Parathyroid adenoma (tissue), 2 donors: ENCODE data around the gene LHFPL3.

Experiments
- H2AFZ ChIP-seq: fragments of 300-600 bp; sonication (generic); one replicate; pipeline ENCODE4 v1.7.0; 2017; ENCODE audit warnings: antibody characterized with exemption, mild to moderate bottlenecking
- H3K27ac ChIP-seq: fragments of 300-600 bp; sonication (generic); one replicate; pipeline ENCODE4 v1.7.0; 2017
- H3K27me3 ChIP-seq: fragments of 300-600 bp; sonication (generic); one replicate; pipeline ENCODE4 v1.7.0; 2017; ENCODE audit warnings: low read length; ENCODE audit not compliant: control insufficient read depth, insufficient read depth
- H3K36me3 ChIP-seq: fragments of 300-600 bp; sonication (generic); one replicate; pipeline ENCODE4 v1.7.0; 2017; ENCODE audit warnings: low read length; ENCODE audit not compliant: control insufficient read depth, insufficient read depth
- H3K4me1 ChIP-seq: fragments of 300-600 bp; sonication (generic); one replicate; pipeline ENCODE4 v1.7.0; 2017; ENCODE audit warnings: control low read depth
- H3K4me2 ChIP-seq: fragments of 300-600 bp; sonication (generic); one replicate; pipeline ENCODE4 v1.7.0; 2017; ENCODE audit warnings: low read length
- H3K4me3 ChIP-seq: fragments of 300-600 bp; sonication (generic); one replicate; pipeline ENCODE4 v1.7.0; 2017; ENCODE audit warnings: low read depth, low read length
- H3K79me2 ChIP-seq: fragments of 300-600 bp; sonication (generic); one replicate; pipeline ENCODE4 v1.7.0; 2017; ENCODE audit warnings: control low read depth
- H3K9ac ChIP-seq: fragments of 300-600 bp; sonication (generic); one replicate; pipeline ENCODE4 v1.7.0; 2017; ENCODE audit warnings: mild to moderate bottlenecking
- H3K9me3 ChIP-seq: fragments of 300-600 bp; sonication (generic); one replicate; pipeline ENCODE4 v1.7.0; 2017; ENCODE audit warnings: low read length; ENCODE audit not compliant: control insufficient read depth
- TF ChIP-seq, protein P1 (sequence below): fragments of 300-600 bp; sonication (generic); IDR thresholded peaks from one replicate; pipeline ENCODE4 v1.7.0; 2017; ENCODE audit warnings: antibody characterized with exemption, mild to moderate bottlenecking
- donor health status: primary hyperparathyroidism.

Gene LHFPL3

DNA sequence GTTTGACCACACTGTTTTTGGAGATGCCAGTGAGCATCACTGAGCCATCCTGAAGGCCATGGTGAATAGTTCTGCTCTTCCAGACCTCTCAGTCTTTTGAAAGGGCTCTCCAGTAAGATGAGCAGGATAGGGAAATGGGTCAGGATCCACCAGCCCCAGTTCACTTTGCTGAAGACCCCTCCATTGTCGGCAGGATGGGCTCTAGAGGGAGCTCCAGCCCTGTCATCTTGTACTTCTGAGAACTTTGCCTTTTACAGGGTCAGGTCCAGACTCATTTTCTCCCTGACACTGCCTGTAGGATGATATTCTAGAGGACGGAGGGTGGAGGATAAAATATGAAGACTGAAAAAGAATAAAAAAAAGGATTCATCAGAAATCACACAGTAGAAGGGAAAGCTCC, 13.1 kb downstream of the LHFPL3 start:
- H2AFZ ChIP-seq, result no peak overlapping the region
- no peaks in the 10 kb centered on the region for H3K79me2 ChIP-seq
- H3K27ac ChIP-seq, result no peak overlapping the region
- no peak overlapping the region for H3K4me3 ChIP-seq
- no peaks in the 10 kb centered on the region for H3K4me1 ChIP-seq
- no peak overlapping the region for H3K9ac ChIP-seq
- H3K9me3 ChIP-seq, result no peaks in the 10 kb centered on the region
- H3K36me3 ChIP-seq, result no peaks in the 10 kb centered on the region
- H3K27me3 ChIP-seq, result no peaks in the 10 kb centered on the region
- TF ChIP-seq, protein P1, sequence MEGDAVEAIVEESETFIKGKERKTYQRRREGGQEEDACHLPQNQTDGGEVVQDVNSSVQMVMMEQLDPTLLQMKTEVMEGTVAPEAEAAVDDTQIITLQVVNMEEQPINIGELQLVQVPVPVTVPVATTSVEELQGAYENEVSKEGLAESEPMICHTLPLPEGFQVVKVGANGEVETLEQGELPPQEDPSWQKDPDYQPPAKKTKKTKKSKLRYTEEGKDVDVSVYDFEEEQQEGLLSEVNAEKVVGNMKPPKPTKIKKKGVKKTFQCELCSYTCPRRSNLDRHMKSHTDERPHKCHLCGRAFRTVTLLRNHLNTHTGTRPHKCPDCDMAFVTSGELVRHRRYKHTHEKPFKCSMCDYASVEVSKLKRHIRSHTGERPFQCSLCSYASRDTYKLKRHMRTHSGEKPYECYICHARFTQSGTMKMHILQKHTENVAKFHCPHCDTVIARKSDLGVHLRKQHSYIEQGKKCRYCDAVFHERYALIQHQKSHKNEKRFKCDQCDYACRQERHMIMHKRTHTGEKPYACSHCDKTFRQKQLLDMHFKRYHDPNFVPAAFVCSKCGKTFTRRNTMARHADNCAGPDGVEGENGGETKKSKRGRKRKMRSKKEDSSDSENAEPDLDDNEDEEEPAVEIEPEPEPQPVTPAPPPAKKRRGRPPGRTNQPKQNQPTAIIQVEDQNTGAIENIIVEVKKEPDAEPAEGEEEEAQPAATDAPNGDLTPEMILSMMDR, result no peak
- no peak overlapping the region for H3K4me2 ChIP-seq

DNA sequence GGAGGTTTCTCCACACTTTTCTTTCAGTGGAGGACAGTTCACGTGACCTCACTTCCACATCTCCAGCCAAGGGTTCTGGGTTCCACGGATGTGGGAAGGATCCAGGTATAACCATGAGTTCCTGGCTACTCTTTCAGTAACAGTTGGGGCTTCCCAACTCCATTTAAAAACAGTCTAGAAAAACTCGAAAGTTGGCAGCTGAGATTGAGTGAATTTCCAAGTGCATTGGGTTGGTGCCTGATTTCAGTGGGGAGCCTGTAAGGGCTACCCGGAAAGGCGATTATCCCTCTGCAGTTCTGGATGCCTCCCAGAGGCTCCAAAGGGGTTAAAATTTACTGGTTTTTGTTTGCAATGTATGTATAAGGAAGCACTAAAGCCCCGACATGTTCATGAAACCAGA, 24.3 kb downstream of the LHFPL3 start:
- no peak overlapping the region for H3K4me2 ChIP-seq
- TF ChIP-seq, protein P1, result no peak

DNA sequence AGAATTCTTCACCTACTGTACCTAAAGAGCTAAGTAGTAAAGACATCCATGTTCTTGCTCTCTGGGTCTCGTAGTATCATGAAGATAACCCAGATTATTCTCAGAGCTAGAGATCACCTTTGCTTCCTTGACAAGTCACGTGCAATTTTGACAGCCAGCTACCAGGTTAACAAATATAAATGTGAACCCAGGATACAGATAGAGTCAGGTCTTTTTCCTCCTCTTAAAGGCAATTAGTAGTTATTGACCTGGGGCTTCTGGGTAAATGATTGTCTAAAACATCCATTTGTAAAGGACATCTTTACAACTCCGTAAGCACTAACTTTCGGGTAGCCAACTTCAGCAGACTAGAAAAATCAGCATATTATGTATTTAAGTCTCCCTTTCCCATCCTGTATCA, 28.8 kb downstream of the LHFPL3 start:
- Histone ChIP-seq H3K4me1 (no peaks in the 10 kb centered on the region), H3K36me3 (no peaks in the 10 kb centered on the region), H3K4me3 (no peak overlapping the region), H3K9me3 (no peaks in the 10 kb centered on the region), H3K79me2 (no peaks in the 10 kb centered on the region), H3K27ac (no peak overlapping the region), H2AFZ (no peak overlapping the region), H3K4me2 (no peak overlapping the region), H3K27me3 (no peaks in the 10 kb centered on the region), H3K9ac (no peak overlapping the region)
- TF ChIP-seq, protein P1, result no peak

More for the DNA sequence above, 24.3 kb downstream of the LHFPL3 start:
- Histone ChIP-seq H3K9me3 (no peaks in the 10 kb centered on the region), H3K27me3 (no peaks in the 10 kb centered on the region), H2AFZ (no peak overlapping the region), H3K79me2 (no peaks in the 10 kb centered on the region), H3K36me3 (no peaks in the 10 kb centered on the region), H3K4me3 (no peak overlapping the region), H3K27ac (no peak overlapping the region), H3K9ac (no peak overlapping the region), H3K4me1 (no peaks in the 10 kb centered on the region)

DNA sequence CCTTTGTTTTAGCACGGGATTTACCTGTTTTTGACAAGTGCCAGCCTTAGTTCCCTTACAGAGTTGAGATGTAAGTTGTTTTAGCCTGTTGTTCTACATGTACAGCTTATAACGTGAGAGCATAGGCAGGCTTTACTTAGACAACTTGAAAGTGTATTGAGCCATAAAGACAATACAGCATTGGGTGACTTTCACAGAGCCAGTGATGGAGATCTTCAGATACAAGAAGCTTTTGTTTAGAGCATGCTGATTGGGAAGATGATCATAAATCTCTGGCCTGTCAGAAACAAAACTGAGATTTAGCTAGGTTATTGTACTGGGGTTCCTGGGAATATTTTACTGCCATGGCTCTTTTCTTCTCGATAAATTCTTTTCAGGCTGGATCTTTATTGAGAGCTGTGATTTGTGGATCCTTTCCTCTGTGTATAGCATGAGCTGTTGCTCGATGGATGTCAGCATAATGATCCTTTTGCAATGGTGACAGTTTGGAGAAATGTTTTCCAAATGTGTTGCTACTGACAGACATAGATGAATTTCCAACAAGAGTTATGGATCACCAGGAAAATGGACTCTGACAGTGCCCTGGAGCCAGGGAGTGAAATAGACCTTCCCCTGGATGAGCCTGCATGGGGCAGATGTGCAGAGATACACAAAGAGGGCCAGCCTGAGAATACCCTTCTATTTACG, 30.2 kb downstream of the LHFPL3 start:
- no peaks in the 10 kb centered on the region for H3K9me3 ChIP-seq
- H3K79me2 ChIP-seq, result no peaks in the 10 kb centered on the region
- H3K27me3 ChIP-seq, result no peaks in the 10 kb centered on the region
- no peak overlapping the region for H3K4me3 ChIP-seq
- H3K4me2 ChIP-seq, result no peak overlapping the region
- H3K36me3 ChIP-seq, result no peaks in the 10 kb centered on the region
- no peak overlapping the region for H3K9ac ChIP-seq
- no peak overlapping the region for H3K27ac ChIP-seq
- no peaks in the 10 kb centered on the region for H3K4me1 ChIP-seq
- H2AFZ ChIP-seq, result no peak overlapping the region
- TF ChIP-seq, protein P1, result no peak

DNA sequence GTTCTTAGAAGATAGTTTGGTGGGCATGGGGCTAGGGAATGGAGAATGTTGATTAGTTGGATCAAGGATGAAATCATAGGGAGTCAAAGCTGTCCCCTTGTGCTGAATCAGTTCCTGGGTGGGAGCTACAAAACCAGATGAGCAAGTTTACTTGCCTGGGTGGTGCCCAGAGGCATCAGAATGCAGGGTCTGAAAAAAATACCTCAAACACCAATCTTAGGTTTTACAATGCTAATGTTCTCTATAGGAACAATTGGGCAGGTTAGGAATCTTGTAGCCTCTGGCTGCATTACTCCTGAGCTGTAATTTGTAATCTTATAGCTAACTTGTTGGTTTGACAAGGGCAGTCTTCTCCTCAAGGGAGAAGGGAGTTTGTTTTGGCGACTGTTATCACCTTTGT, 34.4 kb downstream of the LHFPL3 start:
- no peak overlapping the region for H3K9ac ChIP-seq
- TF ChIP-seq, protein P1, result no peak
- H3K9me3 ChIP-seq, result no peaks in the 10 kb centered on the region
- H2AFZ ChIP-seq, result no peak overlapping the region
- H3K27ac ChIP-seq, result no peak overlapping the region
- no peaks in the 10 kb centered on the region for H3K4me1 ChIP-seq
- no peak overlapping the region for H3K4me3 ChIP-seq
- no peaks in the 10 kb centered on the region for H3K27me3 ChIP-seq
- no peaks in the 10 kb centered on the region for H3K79me2 ChIP-seq
- no peaks in the 10 kb centered on the region for H3K36me3 ChIP-seq
- H3K4me2 ChIP-seq, result no peak overlapping the region
